Choroid plexus epithelial cell (primary cell): ENCODE measurements around the gene NHSL2.

Source experiments
- DNase-seq: peaks from one replicate; pipeline ENCODE4 v3.0.0-alpha.2; 2010; ENCODE audit warnings: low read depth
- H3K4me3 ChIP-seq: 2 replicates; pipeline ENCODE4 v1.5.1; 2011; ENCODE audit warnings: low read depth, mild to moderate bottlenecking, control low read depth, low read length, moderate library complexity
- CTCF ChIP-seq: conservative IDR thresholded peaks from 2 replicates; pipeline ENCODE4 v1.5.1; 2011; ENCODE audit warnings: low read depth, mild to moderate bottlenecking, control low read depth, inconsistent platforms, low read length, moderate library complexity

Gene NHSL2

DNA sequence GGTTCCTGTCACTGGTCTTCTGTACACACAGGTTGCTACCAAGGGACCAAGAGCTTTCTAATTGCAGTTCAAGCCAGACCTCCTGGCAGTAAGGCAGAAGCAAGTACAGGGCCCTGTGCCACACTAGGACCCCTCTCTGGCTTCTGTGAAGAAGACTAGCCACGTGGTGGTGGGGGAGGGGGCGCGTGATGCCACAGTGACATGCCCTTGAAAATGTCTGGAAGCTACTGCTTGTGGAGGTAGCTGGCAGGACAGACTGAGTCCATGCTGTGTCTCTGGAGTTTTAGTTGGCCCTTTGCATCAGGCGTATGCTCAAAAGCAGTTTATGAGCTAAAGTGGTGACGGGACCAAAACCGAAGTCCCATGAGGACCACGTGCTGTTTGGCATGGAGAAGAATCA lies 170.2 kb downstream of the NHSL2 start:
- no peak for DNase-seq
- H3K4me3 ChIP-seq = no peak overlapping the region
- TF ChIP-seq CTCF = no peak

DNA sequence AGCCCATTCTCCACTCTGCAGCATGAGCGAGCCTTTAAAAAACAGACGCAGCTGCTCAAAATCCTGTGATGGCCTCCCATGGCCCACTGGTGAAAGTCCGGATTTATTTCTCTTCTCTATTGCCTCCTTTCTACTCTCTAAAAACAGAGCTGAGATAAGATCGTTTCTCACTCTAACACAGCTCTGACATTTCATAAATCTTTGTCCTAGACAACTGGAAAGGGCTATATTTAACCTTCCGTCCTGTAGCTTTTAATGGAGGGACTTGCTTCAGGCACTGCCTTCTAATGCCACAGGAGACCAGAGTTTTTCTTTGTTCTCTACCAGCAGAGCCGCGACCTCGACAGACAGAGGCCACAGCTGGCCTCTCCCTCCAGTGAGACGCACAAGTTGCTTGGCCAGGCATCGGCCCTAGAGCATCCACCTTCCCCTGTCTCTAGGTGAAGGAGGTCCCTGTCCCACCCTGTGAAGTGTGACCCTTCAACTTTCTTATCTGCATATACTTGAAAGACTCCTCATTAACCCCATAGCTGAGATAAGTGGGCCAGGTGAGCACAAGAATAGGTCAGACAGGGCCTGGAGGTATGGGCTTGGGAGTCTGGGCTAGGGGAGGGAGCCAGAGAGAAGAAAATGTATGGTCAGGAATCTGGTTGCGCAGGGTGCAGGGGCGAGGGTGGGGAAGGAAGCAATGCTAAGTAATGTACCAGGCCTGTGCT lies 171.1 kb downstream of the NHSL2 start:
- H3K4me3 ChIP-seq = no peak overlapping the region
- DNase-seq = no peak
- no peak for TF ChIP-seq CTCF

GRCh38 chrX:72083291-72083690 lies 172.6 kb downstream of the NHSL2 start:
- TF ChIP-seq CTCF = no peak
- H3K4me3 ChIP-seq = no peak overlapping the region
- no peak for DNase-seq

DNA sequence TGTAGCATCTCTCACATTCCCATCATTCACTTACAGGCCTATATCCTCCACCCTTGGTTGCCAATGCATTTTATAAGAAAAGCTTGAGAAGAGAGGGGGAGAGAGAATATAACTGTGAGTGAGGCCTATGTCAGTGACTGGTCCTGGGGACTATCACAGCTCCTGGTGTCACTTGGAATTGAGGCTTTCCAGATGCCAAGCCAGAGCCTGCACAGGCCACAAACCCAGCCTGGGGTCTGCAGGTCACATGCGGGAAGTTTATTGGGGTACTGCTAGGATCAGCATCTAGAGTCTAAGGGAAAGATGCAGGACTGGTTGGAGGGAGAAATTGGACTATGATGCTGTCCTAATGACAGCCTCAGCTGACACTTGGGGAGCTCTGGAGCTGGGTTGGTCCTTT lies 173.5 kb downstream of the NHSL2 start:
- no peak for DNase-seq
- TF ChIP-seq CTCF = no peak
- no peak overlapping the region for H3K4me3 ChIP-seq

DNA sequence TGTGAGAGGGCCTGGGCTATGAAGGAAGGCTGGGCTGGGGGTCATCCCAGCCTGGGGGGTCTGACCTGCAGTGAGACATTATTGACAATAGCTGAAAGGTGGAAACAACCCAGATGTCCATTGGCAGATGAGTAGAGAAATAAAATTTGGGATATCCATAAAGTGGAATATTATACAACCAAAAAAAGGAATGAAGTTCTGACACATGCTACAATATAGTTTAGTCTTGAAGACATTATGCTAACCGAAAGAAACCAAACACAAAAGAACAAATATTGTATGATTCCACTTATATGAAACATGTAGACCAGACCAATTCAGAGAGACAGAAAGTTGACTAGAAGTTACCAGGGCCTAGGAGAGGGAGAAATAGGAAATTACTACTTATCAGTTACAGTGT lies 176.3 kb downstream of the NHSL2 start:
- no peak for TF ChIP-seq CTCF

GRCh38 chrX:72088761-72089160 lies 178.1 kb downstream of the NHSL2 start:
- no peak for DNase-seq
- TF ChIP-seq CTCF = no peak
- no peak overlapping the region for H3K4me3 ChIP-seq

More for the DNA sequence above, 176.3 kb downstream of the NHSL2 start:
- no peak for DNase-seq
- H3K4me3 ChIP-seq = no peak overlapping the region

DNA sequence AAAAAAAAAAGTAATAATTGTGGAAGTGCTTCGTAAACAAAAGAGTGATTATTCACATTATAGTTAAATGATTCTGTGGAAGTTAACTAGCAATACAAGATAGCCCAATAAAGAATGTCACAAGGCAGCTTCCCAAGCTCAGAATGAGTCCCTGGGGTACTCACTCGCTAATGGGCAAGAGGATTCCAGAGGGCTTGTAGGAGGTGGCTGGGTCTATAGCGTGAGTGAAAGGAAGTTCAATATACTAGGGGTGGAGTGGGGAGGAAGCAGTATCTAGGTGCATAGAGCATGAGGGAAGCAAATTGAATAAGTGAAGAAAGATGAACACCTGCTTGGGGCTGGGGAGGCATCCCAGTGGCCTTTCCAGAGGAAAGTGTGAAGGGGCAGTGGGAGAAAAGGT lies 178.6 kb downstream of the NHSL2 start:
- TF ChIP-seq CTCF = no peak
- DNase-seq = no peak
- no peak overlapping the region for H3K4me3 ChIP-seq
